MM.1S (cell line): ENCODE results near the gene CD4.

Experiments
- EZH2 ChIP-seq: fragments of 300-600 bp; sonication (generic); optimal IDR thresholded peaks from 2 replicates; pipeline ENCODE3; 2017; ENCODE audit warnings: low read depth, mild to moderate bottlenecking, antibody characterized with exemption, low read length, mixed read lengths
- TF ChIP-seq, protein P1 (sequence below): fragments of 300-600 bp; sonication (generic); IDR thresholded peaks from 2 replicates; pipeline ENCODE4 v1.5.1; 2016; ENCODE audit warnings: antibody characterized with exemption, low read length, mixed read lengths

DNA sequence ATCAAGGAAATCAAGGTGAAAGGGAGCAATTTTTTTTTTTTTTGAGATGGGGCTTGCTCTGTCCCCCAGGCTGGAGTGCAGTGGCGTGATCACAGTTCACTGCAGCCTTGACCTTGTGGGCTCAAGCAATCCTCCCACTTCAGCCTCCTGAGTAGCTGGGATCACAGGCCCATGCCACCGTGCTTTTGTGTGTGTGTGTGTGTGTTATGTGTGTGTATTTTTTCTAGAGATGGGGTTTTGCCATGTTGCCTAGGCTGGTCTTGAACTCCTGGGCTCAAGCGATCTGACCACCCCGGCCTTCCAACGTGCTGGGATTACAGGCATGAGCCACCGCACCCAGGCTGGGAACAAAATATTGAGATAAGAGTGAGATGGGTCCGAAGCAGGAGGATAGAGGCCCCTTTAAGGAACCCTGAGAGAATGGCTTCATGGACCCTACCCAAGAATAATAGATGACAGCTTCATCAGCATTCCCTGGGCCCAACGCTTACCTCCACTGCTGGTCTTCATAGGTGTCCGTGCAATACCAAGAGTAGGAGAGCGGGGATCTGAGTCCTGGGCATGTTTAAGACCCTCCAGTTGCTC is 60.7 kb downstream of the CD4 start:
- TF ChIP-seq, protein P1, sequence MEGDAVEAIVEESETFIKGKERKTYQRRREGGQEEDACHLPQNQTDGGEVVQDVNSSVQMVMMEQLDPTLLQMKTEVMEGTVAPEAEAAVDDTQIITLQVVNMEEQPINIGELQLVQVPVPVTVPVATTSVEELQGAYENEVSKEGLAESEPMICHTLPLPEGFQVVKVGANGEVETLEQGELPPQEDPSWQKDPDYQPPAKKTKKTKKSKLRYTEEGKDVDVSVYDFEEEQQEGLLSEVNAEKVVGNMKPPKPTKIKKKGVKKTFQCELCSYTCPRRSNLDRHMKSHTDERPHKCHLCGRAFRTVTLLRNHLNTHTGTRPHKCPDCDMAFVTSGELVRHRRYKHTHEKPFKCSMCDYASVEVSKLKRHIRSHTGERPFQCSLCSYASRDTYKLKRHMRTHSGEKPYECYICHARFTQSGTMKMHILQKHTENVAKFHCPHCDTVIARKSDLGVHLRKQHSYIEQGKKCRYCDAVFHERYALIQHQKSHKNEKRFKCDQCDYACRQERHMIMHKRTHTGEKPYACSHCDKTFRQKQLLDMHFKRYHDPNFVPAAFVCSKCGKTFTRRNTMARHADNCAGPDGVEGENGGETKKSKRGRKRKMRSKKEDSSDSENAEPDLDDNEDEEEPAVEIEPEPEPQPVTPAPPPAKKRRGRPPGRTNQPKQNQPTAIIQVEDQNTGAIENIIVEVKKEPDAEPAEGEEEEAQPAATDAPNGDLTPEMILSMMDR, result no peak
- TF ChIP-seq EZH2, result no peak
